A549 (cell line): ENCODE data around the gene PROSER3. TPM values are rescaled to one million over a fixed set of nuclear protein-coding genes. Genes with fewer than 3 reads are reported as not detected.

Experiments used
- ATAC-seq, 2 experiments: fragments of 200-7000 bp in 1 of 2; fragments of >200 bp in 1 of 2; cut with Nextera tagmentation in 1 of 2; cut with Tn5 transposase in 1 of 2; 3 replicates each; pipeline versions ENCODE4 v1.8.0 to v1.9.1; 2018 to 2020; ENCODE audit warnings: mild to moderate bottlenecking in 1 of 2, moderate library complexity in 1 of 2
- CTCF ChIA-PET: fragments of 300-600 bp; sonication (Branson Sonifier 250); formaldehyde crosslinking; extraction: SDS; loops from one replicate; lab custom pipeline; 2021; ENCODE audit warnings: antibody characterized with exemption, inconsistent platforms; lab: Yijun Ruan, JAX
- POLR2A ChIA-PET: fragments of 350-600 bp; formaldehyde crosslinking; extraction: SDS; loops from one replicate; lab custom pipeline; 2021; ENCODE audit warnings: antibody characterized with exemption, inconsistent platforms; lab: Yijun Ruan, JAX
- DNase-seq, 2 experiments: peaks; one replicate each; pipeline versions ENCODE4 v3.0.0 to v3.0.0-alpha.2; 2011 to 2016; ENCODE audit warnings: low read depth in 1 of 2, low spot score in 1 of 2
- FAIRE-seq: peaks from 2 replicates; lab custom pipeline; 2011; peaks lifted over from hg19 to GRCh38; lab: Jason Lieb, UNC
- H3K27ac ChIP-seq, 2 experiments: fragments of >200 bp; sonication (Bioruptor Twin); formaldehyde crosslinking; 3 replicates each; pipeline ENCODE4 v1.5.1; 2016 to 2017
- H3K4me1 ChIP-seq: fragments of >200 bp; sonication (Bioruptor Twin); formaldehyde crosslinking; 3 replicates; pipeline ENCODE4 v1.6.1; 2016
- H3K4me2 ChIP-seq: fragments of >200 bp; sonication (Bioruptor Twin); formaldehyde crosslinking; 3 replicates; pipeline ENCODE4 v1.6.1; 2016
- H3K4me3 ChIP-seq: fragments of >200 bp; sonication (Bioruptor Twin); formaldehyde crosslinking; 3 replicates; pipeline ENCODE4 v1.5.1; 2016
- H3K9me3 ChIP-seq: fragments of >200 bp; sonication (Bioruptor Twin); formaldehyde crosslinking; 3 replicates; pipeline ENCODE4 v1.6.1; 2016
- ATOH8 ChIP-seq: fragments of 250-450 bp; sonication (Bioruptor Pico); IDR thresholded peaks from 2 replicates; pipeline ENCODE4 v1.5.0; 2020; ENCODE audit warnings: low read depth, mild to moderate bottlenecking, moderate library complexity
- BHLHE40 ChIP-seq: IDR thresholded peaks from 2 replicates; pipeline ENCODE4 v1.6.1; 2012; ENCODE audit warnings: low read depth, low read length, inconsistent platforms
- CBX8 ChIP-seq: fragments of 200-600 bp; sonication (generic); IDR thresholded peaks from 2 replicates; pipeline ENCODE4 v1.6.1; 2016
- CEBPB ChIP-seq, 2 experiments: fragments of >200 bp in 1 of 2; sonication (Bioruptor Twin) in 1 of 2; formaldehyde crosslinking in 1 of 2; IDR thresholded peaks; 2 replicates each; pipeline ENCODE4 v1.6.1; 2012 to 2016
- CHD4 ChIP-seq: fragments of 200-600 bp; sonication (generic); IDR thresholded peaks from 2 replicates; pipeline ENCODE4 v1.6.1; 2016; ENCODE audit warnings: antibody characterized with exemption, mild to moderate bottlenecking, borderline replicate concordance
- E2F6 ChIP-seq: IDR thresholded peaks from 2 replicates; pipeline ENCODE4 v1.6.1; 2012; ENCODE audit warnings: low read depth, borderline replicate concordance
- EHF ChIP-seq: fragments of 250-450 bp; sonication (Bioruptor Pico); IDR thresholded peaks from 2 replicates; pipeline ENCODE4 v1.5.0; 2020; ENCODE audit warnings: mild to moderate bottlenecking
- FOSL2 ChIP-seq, 2 experiments: fragments of 450-650 bp in 1 of 2; fragments of >200 bp in 1 of 2; sonication (Bioruptor Twin) in 1 of 2; formaldehyde crosslinking; IDR thresholded peaks; 2 replicates each; pipeline versions ENCODE4 v1.5.0 to v1.6.1; 2016 to 2020; ENCODE audit warnings: mild to moderate bottlenecking in 1 of 2, moderate library complexity in 1 of 2
- GATA3 ChIP-seq: IDR thresholded peaks from 2 replicates; pipeline ENCODE4 v1.6.1; 2012; ENCODE audit warnings: borderline replicate concordance
- HEYL ChIP-seq: fragments of 250-450 bp; sonication (Bioruptor Pico); IDR thresholded peaks from 2 replicates; pipeline ENCODE4 v1.8.0; 2021; ENCODE audit warnings: mild to moderate bottlenecking, moderate library complexity
- JUN ChIP-seq, 2 experiments: fragments of >200 bp; sonication (Bioruptor Twin); formaldehyde crosslinking; IDR thresholded peaks; 2 replicates in 1 of 2; 3 replicates in 1 of 2; pipeline ENCODE4 v1.6.1; 2016 to 2017
- JUNB ChIP-seq: fragments of >200 bp; sonication (Bioruptor Twin); formaldehyde crosslinking; IDR thresholded peaks from 2 replicates; pipeline ENCODE4 v1.6.1; 2016
- KDM5A ChIP-seq: fragments of 200-600 bp; sonication (generic); IDR thresholded peaks from 2 replicates; pipeline ENCODE4 v1.6.1; 2016; ENCODE audit warnings: antibody characterized with exemption, mild to moderate bottlenecking
- MAFK ChIP-seq: fragments of 450-650 bp; IDR thresholded peaks from 2 replicates; pipeline ENCODE4 v1.6.1; 2014; ENCODE audit not compliant: partially characterized antibody
- MAX ChIP-seq: IDR thresholded peaks from 2 replicates; pipeline ENCODE4 v1.6.1; 2012
- MYC ChIP-seq: IDR thresholded peaks from 2 replicates; pipeline ENCODE4 v1.6.1; 2012; ENCODE audit warnings: mild to moderate bottlenecking, inconsistent platforms, low read length, improper control_type of control experiment, borderline replicate concordance
- NFE2L2 ChIP-seq: fragments of 150-350 bp; conservative IDR thresholded peaks from 2 replicates; pipeline ENCODE4 v1.6.1; 2014; ENCODE audit warnings: low read length
- NPAS2 ChIP-seq: fragments of 250-450 bp; sonication (Bioruptor Pico); IDR thresholded peaks from 2 replicates; pipeline ENCODE4 v1.8.0; 2022; ENCODE audit warnings: mild to moderate bottlenecking, moderate library complexity, borderline replicate concordance
- PHF8 ChIP-seq: fragments of 200-600 bp; sonication (generic); IDR thresholded peaks from 2 replicates; pipeline ENCODE4 v1.6.1; 2016; ENCODE audit warnings: low read depth, mild to moderate bottlenecking, antibody characterized with exemption, moderate library complexity, borderline replicate concordance
- RAD21 ChIP-seq, 2 experiments: fragments of >200 bp in 1 of 2; sonication (Bioruptor Twin) in 1 of 2; formaldehyde crosslinking in 1 of 2; IDR thresholded peaks in 1 of 2; conservative IDR thresholded peaks in 1 of 2; 2 replicates in 1 of 2; 3 replicates in 1 of 2; pipeline ENCODE4 v1.6.1; 2012 to 2018; ENCODE audit warnings: inconsistent platforms in 1 of 2
- RNF2 ChIP-seq: fragments of 200-600 bp; sonication (generic); IDR thresholded peaks from 2 replicates; pipeline ENCODE4 v1.6.1; 2016; ENCODE audit warnings: low read depth, mild to moderate bottlenecking, antibody characterized with exemption, moderate library complexity, borderline replicate concordance
- SMC3 ChIP-seq: fragments of >200 bp; sonication (Bioruptor Twin); formaldehyde crosslinking; IDR thresholded peaks from 3 replicates; pipeline ENCODE4 v1.6.1; 2018; ENCODE audit warnings: inconsistent platforms
- TFCP2L1 ChIP-seq: fragments of 250-450 bp; sonication (Bioruptor Pico); IDR thresholded peaks from 2 replicates; pipeline ENCODE4 v1.5.0; 2021; ENCODE audit warnings: mild to moderate bottlenecking
- ZC3H11A ChIP-seq: fragments of 450-650 bp; IDR thresholded peaks from 2 replicates; pipeline ENCODE4 v1.6.1; 2014; ENCODE audit warnings: antibody characterized with exemption, mild to moderate bottlenecking
- WGBS: methylation state at CpG from one replicate; pipeline ENCODE4 v1.1.6; 2017; ENCODE audit errors: missing lambda C conversion rate; 5-methylcytosine and 5-hydroxymethylcytosine counted together
- polyA plus RNA-seq, 4 experiments: library from polyadenylated mRNA; depleted of rRNA in 3 of 4; stranded (reverse); fragments of >200 nt; fragmentation: RNase III in 1 of 4; extraction: RNeasy Plus Mini Kit Qiagen cat#74134 plus additional on column Dnase treatment in 1 of 4; gene quantifications; 2 replicates in 3 of 4; 3 replicates in 1 of 4; pipeline ENCODE4 v1.2.3, GENCODE V29; 2011 to 2017
- TF ChIP-seq, protein P1 (sequence below): fragments of >200 bp; sonication (Bioruptor Twin); formaldehyde crosslinking; IDR thresholded peaks from 2 replicates; pipeline ENCODE4 v1.6.1; 2016
- TF ChIP-seq, protein P2 (sequence below): fragments of 250-450 bp; sonication (Bioruptor Pico); IDR thresholded peaks from 2 replicates; pipeline ENCODE4 v1.5.0; 2021; ENCODE audit warnings: mild to moderate bottlenecking, moderate library complexity, borderline replicate concordance
- TF ChIP-seq, protein P3 (sequence below): fragments of 450-650 bp; IDR thresholded peaks from 2 replicates; pipeline ENCODE4 v1.6.1; 2014; ENCODE audit warnings: antibody characterized with exemption

The PROSER3 gene
- polyA plus RNA-seq, 2 of the 4 experiments (the other 2 are of a cell fraction) = 19.5 to 24.4 TPM

GRCh38 chr19:35801828-35802227, 43.9 kb downstream of the PROSER3 start (continued):
- TF ChIP-seq NPAS2 (CRISPR knock-in tag) (no peak), BHLHE40 (no peak), PHF8 (no peak), TFCP2L1 (CRISPR knock-in tag) (no peak), RAD21 (conservative IDR thresholded peaks at IDR 0.05 in 1 of 2, IDR thresholded peaks at IDR 0.05 in 1 of 2) (no peak)
- TF ChIP-seq, protein P1, sequence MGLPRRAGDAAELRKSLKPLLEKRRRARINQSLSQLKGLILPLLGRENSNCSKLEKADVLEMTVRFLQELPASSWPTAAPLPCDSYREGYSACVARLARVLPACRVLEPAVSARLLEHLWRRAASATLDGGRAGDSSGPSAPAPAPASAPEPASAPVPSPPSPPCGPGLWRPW = no peak

- peaks cover 5% of the 10 kb centered on the region; the same call in 1 of the 3 replicates for H3K9me3 ChIP-seq
- ATAC-seq (no peak), FAIRE-seq (no peak), DNase-seq (no peak)
- H3K4me1 ChIP-seq = no peaks in the 10 kb centered on the region
- no peak overlapping the region for H3K27ac ChIP-seq
- WGBS = 41% methylated on average over 5 of the region's 5 CpGs
- TF ChIP-seq JUN (IDR thresholded peaks at IDR 0.05) (no peak), JUNB (no peak), CEBPB (IDR thresholded peaks at IDR 0.05) (no peak), SMC3 (no peak), GATA3 (no peak)
- H3K4me2 ChIP-seq = no peak overlapping the region
- H3K4me3 ChIP-seq = no peak overlapping the region
- CTCF ChIA-PET = interaction anchor here (0.9 to 1.3 kb wide), 2 partner anchors 10 to 20 kb away, joined by 3 read pairs; no protein-coding TSS in a partner anchor
- POLR2A ChIA-PET = no interaction called here
Observed at GRCh38 chr19:35805526-35806102, 47.6 kb downstream of the PROSER3 start.

GRCh38 chr19:35806597-35806996, 48.6 kb downstream of the PROSER3 start:
- DNase-seq (no peak), FAIRE-seq (no peak), ATAC-seq (peak; percentile 59 to 60)
- WGBS = 67% methylated on average over 15 of the region's 18 CpGs
- no peak overlapping the region for H3K4me3 ChIP-seq
- ChIA-PET POLR2A (no interaction called here), CTCF (interaction anchor here (0.9 kb wide), 1 partner anchor 19 kb away, joined by 3 read pairs; no protein-coding TSS in a partner anchor)
- no peak overlapping the region for H3K4me2 ChIP-seq
- peaks cover 3% of the 10 kb centered on the region; the same call in 1 of the 3 replicates for H3K9me3 ChIP-seq
- TF ChIP-seq, protein P2, sequence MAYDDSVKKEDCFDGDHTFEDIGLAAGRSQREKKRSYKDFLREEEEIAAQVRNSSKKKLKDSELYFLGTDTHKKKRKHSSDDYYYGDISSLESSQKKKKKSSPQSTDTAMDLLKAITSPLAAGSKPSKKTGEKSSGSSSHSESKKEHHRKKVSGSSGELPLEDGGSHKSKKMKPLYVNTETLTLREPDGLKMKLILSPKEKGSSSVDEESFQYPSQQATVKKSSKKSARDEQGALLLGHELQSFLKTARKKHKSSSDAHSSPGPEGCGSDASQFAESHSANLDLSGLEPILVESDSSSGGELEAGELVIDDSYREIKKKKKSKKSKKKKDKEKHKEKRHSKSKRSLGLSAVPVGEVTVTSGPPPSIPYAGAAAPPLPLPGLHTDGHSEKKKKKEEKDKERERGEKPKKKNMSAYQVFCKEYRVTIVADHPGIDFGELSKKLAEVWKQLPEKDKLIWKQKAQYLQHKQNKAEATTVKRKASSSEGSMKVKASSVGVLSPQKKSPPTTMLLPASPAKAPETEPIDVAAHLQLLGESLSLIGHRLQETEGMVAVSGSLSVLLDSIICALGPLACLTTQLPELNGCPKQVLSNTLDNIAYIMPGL (CRISPR knock-in tag) = no peak
- no peak for TF ChIP-seq MAX
- TF ChIP-seq CBX8 = no peak
- TF ChIP-seq RAD21 (conservative IDR thresholded peaks at IDR 0.05 in 1 of 2, IDR thresholded peaks at IDR 0.05 in 1 of 2) = no peak
- no peak for TF ChIP-seq MAFK
- TF ChIP-seq KDM5A = no peak
- TF ChIP-seq E2F6 = no peak
- no peak for TF ChIP-seq FOSL2 (IDR thresholded peaks at IDR 0.05)
- no peak for TF ChIP-seq FOSL2 (CRISPR knock-in tag; IDR thresholded peaks at IDR 0.05)
- peaks cover 3% of the 10 kb centered on the region; the same call in 1 of the 3 replicates for H3K4me1 ChIP-seq
- no peak overlapping the region for H3K27ac ChIP-seq

DNA sequence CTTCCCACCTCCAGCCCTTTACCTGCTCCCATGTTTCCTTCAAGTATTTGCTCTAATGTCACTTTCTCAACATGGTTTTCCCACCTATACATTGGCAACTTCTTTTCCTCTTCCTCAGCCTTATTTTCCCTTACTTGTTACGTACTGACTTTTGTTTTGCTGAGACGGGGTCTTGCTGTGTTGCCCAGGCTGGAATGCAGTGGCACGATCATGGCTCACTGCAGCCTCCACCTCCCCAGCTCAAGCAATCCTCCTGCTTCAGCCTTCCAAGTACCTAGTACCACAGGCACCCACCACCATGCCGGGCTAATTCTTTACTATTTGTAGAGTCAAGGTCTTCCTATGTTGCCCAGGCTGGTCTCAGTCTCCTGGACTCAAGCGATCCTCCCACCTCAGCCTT, 49.7 kb downstream of the PROSER3 start:
- CTCF ChIA-PET = interaction anchor here (2.4 kb wide), 1 partner anchor 12 kb away, joined by 16 read pairs; no protein-coding TSS in a partner anchor
- WGBS = 71% methylated on average over 5 of the region's 5 CpGs
- no peak for ATAC-seq
- no peak for FAIRE-seq
- DNase-seq = no peak
- Histone ChIP-seq H3K4me3 (no peak overlapping the region), H3K9me3 (no peaks in the 10 kb centered on the region), H3K4me2 (no peak overlapping the region), H3K4me1 (peaks cover 10% of the 10 kb centered on the region)
- no peak for TF ChIP-seq ATOH8 (CRISPR knock-in tag)
- TF ChIP-seq EHF (CRISPR knock-in tag) = no peak
- no peak for TF ChIP-seq MYC
- no peak for TF ChIP-seq NFE2L2
- TF ChIP-seq, protein P3, sequence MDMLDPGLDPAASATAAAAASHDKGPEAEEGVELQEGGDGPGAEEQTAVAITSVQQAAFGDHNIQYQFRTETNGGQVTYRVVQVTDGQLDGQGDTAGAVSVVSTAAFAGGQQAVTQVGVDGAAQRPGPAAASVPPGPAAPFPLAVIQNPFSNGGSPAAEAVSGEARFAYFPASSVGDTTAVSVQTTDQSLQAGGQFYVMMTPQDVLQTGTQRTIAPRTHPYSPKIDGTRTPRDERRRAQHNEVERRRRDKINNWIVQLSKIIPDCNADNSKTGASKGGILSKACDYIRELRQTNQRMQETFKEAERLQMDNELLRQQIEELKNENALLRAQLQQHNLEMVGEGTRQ = no peak
- no peak for TF ChIP-seq ZC3H11A
- TF ChIP-seq HEYL (CRISPR knock-in tag) = no peak
- TF ChIP-seq RNF2 = no peak
- no peak for TF ChIP-seq CHD4
- TF ChIP-seq, all 56 proteins: peak for 0
- no peak overlapping the region for H3K27ac ChIP-seq
- POLR2A ChIA-PET = no interaction called here
